K562 (cell line): Measurements from ENCODE around the gene TRABD. TPM values are rescaled to one million over a fixed set of nuclear protein-coding genes. Genes with fewer than 3 reads are reported as not detected.

Experiments
- AFF4 ChIP-seq: sonication (generic); formaldehyde crosslinking; IDR thresholded peaks from 2 replicates; pipeline ENCODE4 v1.8.0; 2023; ENCODE audit warnings: mild to moderate bottlenecking, missing genetic modification reagents
- CCAR2 ChIP-seq: fragments of 200-400 bp; formaldehyde crosslinking; IDR thresholded peaks from 2 replicates; pipeline ENCODE4 v1.6.1; 2017; ENCODE audit warnings: mild to moderate bottlenecking, low read depth, low read length
- FOXJ3 ChIP-seq: sonication (generic); formaldehyde crosslinking; IDR thresholded peaks from 2 replicates; pipeline ENCODE4 v1.4.0; 2020; ENCODE audit warnings: mild to moderate bottlenecking, missing genetic modification reagents
- KHSRP ChIP-seq: fragments of 450-650 bp; IDR thresholded peaks from 2 replicates; pipeline ENCODE4 v1.6.1; 2017
- MXI1 ChIP-seq: IDR thresholded peaks from 2 replicates; pipeline ENCODE4 v1.6.1; 2011; ENCODE audit warnings: low read depth, mild to moderate bottlenecking, improper control_type of control experiment, low read length
- NCOR1 ChIP-seq: fragments of 450-650 bp; IDR thresholded peaks from 2 replicates; pipeline ENCODE4 v1.6.1; 2016; ENCODE audit warnings: mild to moderate bottlenecking, moderate library complexity
- NFE2L1 ChIP-seq: fragments of 450-650 bp; IDR thresholded peaks from 2 replicates; pipeline ENCODE4 v1.6.1; 2016; ENCODE audit warnings: missing genetic modification characterization, low read depth, mild to moderate bottlenecking, missing compliant biosample characterization, moderate library complexity, borderline replicate concordance
- NFIC ChIP-seq: fragments of 450-650 bp; IDR thresholded peaks from 2 replicates; pipeline ENCODE4 v1.6.1; 2017; ENCODE audit warnings: mild to moderate bottlenecking, inconsistent platforms
- NFXL1 ChIP-seq: fragments of 450-650 bp; formaldehyde crosslinking; IDR thresholded peaks from 2 replicates; pipeline ENCODE4 v1.4.0; 2021; ENCODE audit warnings: mild to moderate bottlenecking
- POLR3G ChIP-seq: IDR thresholded peaks from 2 replicates; pipeline ENCODE4 v1.6.1; 2011; ENCODE audit not compliant: insufficient read length, insufficient replicate concordance; ENCODE audit errors: extremely low read depth
- PREB ChIP-seq: sonication (generic); formaldehyde crosslinking; IDR thresholded peaks from 2 replicates; pipeline ENCODE4 v1.8.1; 2023; ENCODE audit warnings: mild to moderate bottlenecking, missing genetic modification reagents
- PTRF ChIP-seq: fragments of 450-650 bp; IDR thresholded peaks from 2 replicates; pipeline ENCODE4 v1.6.1; 2016; ENCODE audit warnings: mild to moderate bottlenecking, missing genetic modification characterization, missing compliant biosample characterization
- RBM15 ChIP-seq: fragments of 200-400 bp; formaldehyde crosslinking; IDR thresholded peaks from 2 replicates; pipeline ENCODE4 v1.6.1; 2018; ENCODE audit warnings: mild to moderate bottlenecking, low read length, moderate library complexity; ENCODE audit not compliant: insufficient read depth
- RBM39 ChIP-seq: fragments of 200-400 bp; formaldehyde crosslinking; optimal IDR thresholded peaks from 2 replicates; pipeline ENCODE3; 2018; ENCODE audit warnings: low read depth, low read length
- SIX5 ChIP-seq, 2 experiments: IDR thresholded peaks; 2 replicates each; pipeline ENCODE4 v1.6.1; 2011; ENCODE audit warnings: low read length in 2 of 2, borderline replicate concordance in 1 of 2, low read depth in 1 of 2, mild to moderate bottlenecking in 1 of 2, moderate library complexity in 1 of 2; ENCODE audit not compliant: insufficient read depth in 1 of 2
- STAT5A ChIP-seq: IDR thresholded peaks from 2 replicates; pipeline ENCODE4 v1.6.1; 2012; ENCODE audit warnings: low read length, inconsistent platforms, borderline replicate concordance
- TEAD1 ChIP-seq, 2 experiments: fragments of 450-650 bp in 1 of 2; sonication (generic) in 1 of 2; formaldehyde crosslinking; IDR thresholded peaks; 2 replicates each; pipeline versions ENCODE4 v1.4.0 to v1.8.0; 2020 to 2022; ENCODE audit warnings: mild to moderate bottlenecking in 2 of 2, missing genetic modification reagents in 1 of 2
- ZBTB9 ChIP-seq: fragments of 450-650 bp; formaldehyde crosslinking; IDR thresholded peaks from 2 replicates; pipeline ENCODE4 v1.4.0; 2020; ENCODE audit warnings: mild to moderate bottlenecking, moderate library complexity
- ZC3H8 ChIP-seq: fragments of 450-650 bp; IDR thresholded peaks from 2 replicates; pipeline ENCODE4 v1.6.1; 2017
- ZNF197 ChIP-seq: fragments of 200-800 bp; sonication (Bioruptor generic); IDR thresholded peaks from 2 replicates; pipeline ENCODE4 v1.6.1; 2016; ENCODE audit warnings: low read depth, missing genetic modification characterization, missing compliant biosample characterization
- ZNF431 ChIP-seq: sonication (generic); formaldehyde crosslinking; IDR thresholded peaks from 2 replicates; pipeline ENCODE4 v1.8.0; 2022; ENCODE audit warnings: mild to moderate bottlenecking, missing genetic modification reagents
- ZNF436 ChIP-seq: fragments of 250-450, 450-650 bp; sonication (Bioruptor Pico); formaldehyde crosslinking; IDR thresholded peaks from 2 replicates; pipeline ENCODE4 v1.7.0; 2020; ENCODE audit warnings: mild to moderate bottlenecking
- polyA plus RNA-seq, 8 experiments: library from polyadenylated mRNA; depleted of rRNA in 4 of 8; stranded (reverse) in 5 of 8; unstranded in 3 of 8; fragments of >200 nt; fragmentation: Nextera tagmentation in 2 of 8; fragmentation: Illumina TruSeq in 1 of 8; extraction: Ambion mirVana in 2 of 8; extraction: Trizol in 1 of 8; gene quantifications; 2 replicates each; pipeline versions ENCODE4 v1.2.1 to v1.2.3, GENCODE V29; 2011 to 2014; ENCODE audit warnings: inconsistent platforms in 1 of 8, missing spikeins in 1 of 8
- total RNA-seq, 7 experiments: library from RNA; depleted of rRNA in 6 of 7; stranded (reverse); fragments of >200 nt in 6 of 7; fragmentation: Illumina TruSeq in 2 of 7; extraction: Trizol in 2 of 7; gene quantifications; 2 replicates each; pipeline versions ENCODE4 v1.2.1 to v1.2.3, GENCODE V29; 2011 to 2021; ENCODE audit warnings: low replicate concordance in 1 of 7

Gene TRABD
- total and polyA plus RNA-seq, 9 of the 15 experiments (the other 6 are each of a cell fraction or from before 2014, with no cell fraction given) = 0.08 to 62.9 (median 14.0) TPM

GRCh38 chr22:50244420-50245213 is 58.9 kb downstream of the TRABD start, which contains the start of gene TUBGCP6 (continued):
- 0 out of 2 replicates have a peak, but pooled peaks have one; percentile 51 for TF ChIP-seq AFF4 (CRISPR knock-in tag)
- no peak; the same call in 1 of the 2 replicates for TF ChIP-seq MXI1
- TF ChIP-seq SIX5 (IDR thresholded peaks at IDR 0.05; ENCODE audit: borderline replicate concordance in 1 of 2, insufficient read depth in 1 of 2, low read depth in 1 of 2, low read length in 2 of 2) = peak in 1 of 2 experiments; percentile 21; a peak in 2 of 4 replicates
- no peak for TF ChIP-seq ZNF436
- no peak for TF ChIP-seq ZNF431 (CRISPR knock-in tag)
- TF ChIP-seq NCOR1 = peak; percentile 17; the same call in 1 of the 2 replicates
- TF ChIP-seq KHSRP = peak; percentile 88
- TF ChIP-seq NFIC = peak; percentile 38
- no peak for TF ChIP-seq POLR3G
- TF ChIP-seq PTRF = no peak
- TF ChIP-seq ZBTB9 (CRISPR knock-in tag) = no peak
- TF ChIP-seq RBM15 = no peak
- TF ChIP-seq STAT5A = no peak
- TF ChIP-seq FOXJ3 (CRISPR knock-in tag) = no peak
- TF ChIP-seq NFE2L1 (tag) = no peak
- no peak for TF ChIP-seq RBM39
- no peak for TF ChIP-seq CCAR2
- no peak for TF ChIP-seq ZC3H8
- TF ChIP-seq ZNF197 = no peak
- TF ChIP-seq PREB = no peak
- TF ChIP-seq TEAD1 (CRISPR knock-in tag; IDR thresholded peaks at IDR 0.05) = no peak; a peak in 1 of 4 replicates
- no peak for TF ChIP-seq NFXL1 (CRISPR knock-in tag)
